ENCODE results near the gene AOC1. TPM values are rescaled to one million over a fixed set of nuclear protein-coding genes. Genes with fewer than 3 reads are reported as not detected.

Gene AOC1
- total and polyA plus RNA-seq, 10 of the 15 experiments (the other 5 are each of a cell fraction or from before 2014, with no cell fraction given) = 0.07 TPM; not detected in 9

GRCh38 chr7:150879345-150879744 is 27.0 kb downstream of the AOC1 start (continued):
- no peak for TF ChIP-seq ZBTB33 (IDR thresholded peaks at IDR 0.05)
- TF ChIP-seq NFYA (IDR thresholded peaks at IDR 0.05; ENCODE audit: borderline replicate concordance, low read depth, low read length) = no peak
- TF ChIP-seq KAT2A (conservative IDR thresholded peaks at IDR 0.05; ENCODE audit: control insufficient read depth, low read depth, low read length) = no peak
- no peak for TF ChIP-seq RAD21 (IDR thresholded peaks at IDR 0.05; ENCODE audit: insufficient read depth, low read depth, low read length)

- Histone ChIP-seq H4K20me1 (ENCODE audit: control insufficient read depth, insufficient read depth) (no peaks in the 10 kb centered on the region), H3K27me3 (replicated peaks in 1 of 2; ENCODE audit: control insufficient read depth in 2 of 2, insufficient read depth in 2 of 2, low read length in 1 of 2) (no peaks in the 10 kb centered on the region), H3K9ac (ENCODE audit: control insufficient read depth, insufficient read depth, low read length) (no peak overlapping the region), H3K4me1 (ENCODE audit: control insufficient read depth, insufficient read depth, low read length) (no peaks in the 10 kb centered on the region), H3K27ac (ENCODE audit: control insufficient read depth, insufficient read depth) (no peak overlapping the region), H2AFZ (ENCODE audit: control insufficient read depth, low read depth, low read length) (no peak overlapping the region), H3K4me2 (ENCODE audit: control insufficient read depth, insufficient read depth) (no peak overlapping the region), H3K9me3 (replicated peaks; ENCODE audit: control insufficient read depth, insufficient read depth, low read length) (no peaks in the 10 kb centered on the region; the same call in 1 of the 3 replicates), H3K79me2 (ENCODE audit: control insufficient read depth, insufficient read depth, low read length) (no peaks in the 10 kb centered on the region), H3K4me3 (no peak overlapping the region), H3K36me3 (ENCODE audit: control insufficient read depth in 2 of 2, insufficient read depth in 2 of 2, low read length in 1 of 2) (no peaks in the 10 kb centered on the region)
- in situ Hi-C loops (cut with MboI) = no loop called here
- ATAC-seq (no peak), DNase-seq (ENCODE audit: low read depth, low spot score) (no peak), FAIRE-seq (no peak)
- intact Hi-C loops (cut with micrococcal nuclease; ENCODE audit: unreplicated experiment) = no loop called here
- TF ChIP-seq FOXM1 (IDR thresholded peaks at IDR 0.05; ENCODE audit: low read depth, low read length) (no peak), ZNF622 (IDR thresholded peaks at IDR 0.05) (no peak), EP300 (IDR thresholded peaks at IDR 0.05; ENCODE audit: borderline replicate concordance in 1 of 2, control insufficient read depth in 1 of 2, low read depth in 2 of 2, low read length in 2 of 2) (no peak), SREBF1 (IDR thresholded peaks at IDR 0.05; ENCODE audit: low read length) (no peak), BACH1 (IDR thresholded peaks at IDR 0.05; ENCODE audit: borderline replicate concordance) (no peak), NFYA (IDR thresholded peaks at IDR 0.05; ENCODE audit: borderline replicate concordance, low read depth, low read length) (no peak), RFX5 (IDR thresholded peaks at IDR 0.05; ENCODE audit: low read depth, low read length) (no peak)
- 0% methylated on average over 1 of the region's 1 CpG for WGBS (ENCODE audit: insufficient coverage, insufficient replicate concordance, low lambda C conversion rate, missing lambda C conversion rate)
- CTCF ChIA-PET = interaction anchor here (0.8 to 1.4 kb wide), 3 partner anchors 10 to 126 kb away, joined by 3 read pairs; no protein-coding TSS in a partner anchor
- POLR2A ChIA-PET = no interaction called here
- no TSS peak for BruUV-seq (replicated peaks)
- RAD21 ChIA-PET (ENCODE audit: unreplicated experiment) = interaction anchor here (1.3 kb wide), 1 partner anchor 94 kb away, joined by 3 read pairs; no protein-coding TSS in a partner anchor
- SMC1A ChIA-PET (ENCODE audit: uncharacterized antibody, unreplicated experiment) = interaction anchor here (6.8 kb wide), 1 partner anchor 100 kb away, joined by 52 read pairs; no protein-coding TSS in a partner anchor
These were observed 28.9 kb downstream of the AOC1 start for GRCh38 chr7:150881189-150881588.

Measured in GM12878 (cell line).